ENCODE measurements around the gene C19orf25. TPM values are rescaled to one million over a fixed set of nuclear protein-coding genes. Genes with fewer than 3 reads are reported as not detected.

C19orf25 gene
- total and polyA plus RNA-seq, 2 donors (not counting 1 experiment from before 2014, with no cell fraction given), result 34.2 to 68.3 TPM

DNA sequence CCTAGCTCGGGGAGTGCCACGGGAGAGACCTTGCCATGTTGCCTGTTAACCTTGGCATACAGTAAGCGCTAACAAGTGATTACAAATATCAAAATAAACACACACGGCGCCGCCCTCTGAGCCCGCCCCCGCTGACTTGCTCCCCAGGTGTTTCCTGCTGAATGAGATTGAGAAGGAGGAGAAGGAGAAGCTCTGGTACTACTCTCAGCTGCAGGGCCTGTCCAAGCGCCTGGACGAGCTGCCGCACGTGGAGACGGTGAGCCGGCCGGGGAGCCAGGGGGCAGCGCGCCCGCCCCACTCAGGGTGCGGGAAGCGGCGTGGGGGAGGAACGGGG lies 24.0 kb downstream of the C19orf25 start:
- H3K9me3 ChIP-seq (ENCODE audit: control extremely low read depth in 1 of 3, control insufficient read depth in 2 of 3, insufficient read depth in 1 of 3, low read length in 2 of 3), result peaks cover 0 to 40% (median 0%) of the 10 kb centered on the region in 3 donors
- POLR2A ChIA-PET, result interaction anchor here (0.6 to 1.0 kb wide), 3 partner anchors 21 to 398 kb away, joined by 5 to 10 read pairs (median 7); partner anchors contain the start of gene REEP6
- H3K27me3 Mint-ChIP-seq, result peaks cover 37% of the 10 kb centered on the region
- intact Hi-C loops (cut with micrococcal nuclease), result loop anchor here (2.0 kb wide), 1 partner anchor 36 kb away; the partner anchor contains the start of genes PCSK4 and REEP6
- H3K27ac Mint-ChIP-seq, result no peak overlapping the region
- H3K4me1 ChIP-seq (ENCODE audit: control insufficient read depth in 2 of 2, insufficient read depth in 2 of 2, low read length in 2 of 2), result peaks cover 38 to 39% of the 10 kb centered on the region in 2 donors
- H3K79me2 ChIP-seq (ENCODE audit: control insufficient read depth, insufficient read depth, low read length), result no peaks in the 10 kb centered on the region
- H3K4me3 ChIP-seq (ENCODE audit: control extremely low read depth in 1 of 5, extremely low read depth in 1 of 5, insufficient read depth in 1 of 5, low read depth in 2 of 5, low read length in 4 of 5), result peak overlapping the region in 3 of 5 experiments; percentile 12 to 29 (median 15)
- ATAC-seq (ENCODE audit: low read depth) (peak; percentile 34), DNase-seq (peak; percentile 67)
- H3K27me3 ChIP-seq (replicated peaks in 1 of 4; ENCODE audit: control extremely low read depth in 1 of 4, control insufficient read depth in 3 of 4, insufficient read depth in 4 of 4, low read length in 3 of 4), result peaks cover 0 to 74% (median 45%) of the 10 kb centered on the region in 4 experiments
- H2AFZ ChIP-seq (ENCODE audit: insufficient read depth, low read depth, low read length, poor library complexity, severe bottlenecking), result no peak overlapping the region
- no peak overlapping the region for H3K27ac ChIP-seq (ENCODE audit: low read length in 2 of 2)
- WGBS (ENCODE audit: insufficient coverage), result under 1% methylated on average over 14 of the region's 22 CpGs
- CTCF ChIA-PET, result interaction anchor here (0.5 to 2.8 kb wide), 3 partner anchors 10 to 420 kb away, joined by 3 to 11 read pairs (median 5); no protein-coding TSS in a partner anchor
- H3K36me3 ChIP-seq (replicated peaks in 1 of 2; ENCODE audit: control extremely low read depth in 1 of 2, control insufficient read depth in 1 of 2, extremely low read depth in 1 of 2, insufficient read depth in 2 of 2, low read length in 1 of 2), result no peaks in the 10 kb centered on the region
- H3K4me1 Mint-ChIP-seq, result peaks cover 24% of the 10 kb centered on the region
- peak overlapping the region; percentile 54 for H3K9ac ChIP-seq (ENCODE audit: low read length)
- peaks cover 7% of the 10 kb centered on the region for H4K20me1 ChIP-seq (ENCODE audit: control insufficient read depth, insufficient read depth, low read length, poor library complexity, severe bottlenecking)
- TF ChIP-seq, protein P1, sequence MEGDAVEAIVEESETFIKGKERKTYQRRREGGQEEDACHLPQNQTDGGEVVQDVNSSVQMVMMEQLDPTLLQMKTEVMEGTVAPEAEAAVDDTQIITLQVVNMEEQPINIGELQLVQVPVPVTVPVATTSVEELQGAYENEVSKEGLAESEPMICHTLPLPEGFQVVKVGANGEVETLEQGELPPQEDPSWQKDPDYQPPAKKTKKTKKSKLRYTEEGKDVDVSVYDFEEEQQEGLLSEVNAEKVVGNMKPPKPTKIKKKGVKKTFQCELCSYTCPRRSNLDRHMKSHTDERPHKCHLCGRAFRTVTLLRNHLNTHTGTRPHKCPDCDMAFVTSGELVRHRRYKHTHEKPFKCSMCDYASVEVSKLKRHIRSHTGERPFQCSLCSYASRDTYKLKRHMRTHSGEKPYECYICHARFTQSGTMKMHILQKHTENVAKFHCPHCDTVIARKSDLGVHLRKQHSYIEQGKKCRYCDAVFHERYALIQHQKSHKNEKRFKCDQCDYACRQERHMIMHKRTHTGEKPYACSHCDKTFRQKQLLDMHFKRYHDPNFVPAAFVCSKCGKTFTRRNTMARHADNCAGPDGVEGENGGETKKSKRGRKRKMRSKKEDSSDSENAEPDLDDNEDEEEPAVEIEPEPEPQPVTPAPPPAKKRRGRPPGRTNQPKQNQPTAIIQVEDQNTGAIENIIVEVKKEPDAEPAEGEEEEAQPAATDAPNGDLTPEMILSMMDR (IDR thresholded peaks at IDR 0.05), result no peak
- no peak for TF ChIP-seq EZH2 (IDR thresholded peaks at IDR 0.05; ENCODE audit: borderline replicate concordance, insufficient read depth, low read depth, low read length, poor library complexity, severe bottlenecking)
- H3K4me3 Mint-ChIP-seq, result peak overlapping the region; percentile 68
- H3K4me2 ChIP-seq (replicated peaks; ENCODE audit: low read depth, low read length, poor library complexity, severe bottlenecking), result peak overlapping the region; percentile 80
- H3K9me3 Mint-ChIP-seq (ENCODE audit: insufficient read depth), result no peaks in the 10 kb centered on the region

Data from B cell (primary cell).